HepG2 (cell line): ENCODE results near the gene OR8B2.
"Not testable (repeated sequence)": the region's sequence is repeated elsewhere in the genome, so short reads cannot be mapped to it uniquely, and the experiment has no call there.

Source experiments
- EZH2 ChIP-seq: conservative IDR thresholded peaks from 2 replicates; pipeline ENCODE4 v1.6.1; 2012; ENCODE audit warnings: mild to moderate bottlenecking, low read depth, low read length, moderate library complexity
- HNF4A ChIP-seq: sonication (generic); formaldehyde crosslinking; IDR thresholded peaks from 2 replicates; pipeline ENCODE4 v1.4.0; 2020; ENCODE audit warnings: missing genetic modification reagents
- ZFX ChIP-seq: sonication (generic); formaldehyde crosslinking; IDR thresholded peaks from 2 replicates; pipeline ENCODE4 v1.4.0; 2020; ENCODE audit warnings: mild to moderate bottlenecking, low read depth, missing genetic modification reagents, moderate library complexity
- TF ChIP-seq, protein P1 (sequence below), 2 experiments: fragments of 450-650 bp in 1 of 2; sonication (generic) in 1 of 2; formaldehyde crosslinking in 1 of 2; IDR thresholded peaks; 2 replicates each; pipeline versions ENCODE4 v1.6.1 to v1.8.0; 2016 to 2022; ENCODE audit warnings: antibody characterized with exemption in 1 of 2, mild to moderate bottlenecking in 1 of 2, missing genetic modification reagents in 1 of 2

DNA sequence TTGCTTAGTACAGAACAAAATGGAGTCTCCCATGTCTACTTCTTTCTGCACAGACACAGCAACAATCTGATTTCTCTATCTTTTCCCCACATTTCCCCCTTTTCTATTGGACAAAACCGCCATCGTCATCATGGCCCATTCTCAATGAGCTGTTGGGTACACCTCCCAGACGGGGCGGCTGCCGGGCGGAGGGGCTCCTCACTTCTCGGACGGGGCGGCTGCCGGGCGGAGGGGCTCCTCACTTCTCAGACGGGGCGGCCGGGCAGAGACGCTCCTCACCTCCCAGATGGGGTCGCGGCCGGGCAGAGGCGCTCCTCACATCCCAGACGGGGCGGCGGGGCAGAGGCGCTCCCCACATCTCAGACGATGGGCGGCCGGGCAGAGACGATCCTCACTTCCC lies 18.9 kb upstream of the OR8B2 start:
- TF ChIP-seq ZFX (CRISPR knock-in tag); HNF4A (CRISPR knock-in tag); EZH2: not testable (repeated sequence)
- TF ChIP-seq, protein P1, sequence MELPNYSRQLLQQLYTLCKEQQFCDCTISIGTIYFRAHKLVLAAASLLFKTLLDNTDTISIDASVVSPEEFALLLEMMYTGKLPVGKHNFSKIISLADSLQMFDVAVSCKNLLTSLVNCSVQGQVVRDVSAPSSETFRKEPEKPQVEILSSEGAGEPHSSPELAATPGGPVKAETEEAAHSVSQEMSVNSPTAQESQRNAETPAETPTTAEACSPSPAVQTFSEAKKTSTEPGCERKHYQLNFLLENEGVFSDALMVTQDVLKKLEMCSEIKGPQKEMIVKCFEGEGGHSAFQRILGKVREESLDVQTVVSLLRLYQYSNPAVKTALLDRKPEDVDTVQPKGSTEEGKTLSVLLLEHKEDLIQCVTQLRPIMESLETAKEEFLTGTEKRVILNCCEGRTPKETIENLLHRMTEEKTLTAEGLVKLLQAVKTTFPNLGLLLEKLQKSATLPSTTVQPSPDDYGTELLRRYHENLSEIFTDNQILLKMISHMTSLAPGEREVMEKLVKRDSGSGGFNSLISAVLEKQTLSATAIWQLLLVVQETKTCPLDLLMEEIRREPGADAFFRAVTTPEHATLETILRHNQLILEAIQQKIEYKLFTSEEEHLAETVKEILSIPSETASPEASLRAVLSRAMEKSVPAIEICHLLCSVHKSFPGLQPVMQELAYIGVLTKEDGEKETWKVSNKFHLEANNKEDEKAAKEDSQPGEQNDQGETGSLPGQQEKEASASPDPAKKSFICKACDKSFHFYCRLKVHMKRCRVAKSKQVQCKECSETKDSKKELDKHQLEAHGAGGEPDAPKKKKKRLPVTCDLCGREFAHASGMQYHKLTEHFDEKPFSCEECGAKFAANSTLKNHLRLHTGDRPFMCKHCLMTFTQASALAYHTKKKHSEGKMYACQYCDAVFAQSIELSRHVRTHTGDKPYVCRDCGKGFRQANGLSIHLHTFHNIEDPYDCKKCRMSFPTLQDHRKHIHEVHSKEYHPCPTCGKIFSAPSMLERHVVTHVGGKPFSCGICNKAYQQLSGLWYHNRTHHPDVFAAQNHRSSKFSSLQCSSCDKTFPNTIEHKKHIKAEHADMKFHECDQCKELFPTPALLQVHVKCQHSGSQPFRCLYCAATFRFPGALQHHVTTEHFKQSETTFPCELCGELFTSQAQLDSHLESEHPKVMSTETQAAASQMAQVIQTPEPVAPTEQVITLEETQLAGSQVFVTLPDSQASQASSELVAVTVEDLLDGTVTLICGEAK (IDR thresholded peaks at IDR 0.05) = not testable (repeated sequence)
- TF ChIP-seq, protein P1 (CRISPR knock-in tag; IDR thresholded peaks at IDR 0.05) = not testable (repeated sequence)
